NT2/D1 (cell line): ENCODE measurements around the gene PDS5B.

Experiments used
- YY1 ChIP-seq: IDR thresholded peaks from 2 replicates; pipeline ENCODE4 v1.6.1; 2011; ENCODE audit not compliant: insufficient read length, insufficient read depth
- ZNF274 ChIP-seq: IDR thresholded peaks from 2 replicates; pipeline ENCODE4 v1.6.1; 2011; ENCODE audit warnings: mild to moderate bottlenecking, low read depth, low read length

DNA sequence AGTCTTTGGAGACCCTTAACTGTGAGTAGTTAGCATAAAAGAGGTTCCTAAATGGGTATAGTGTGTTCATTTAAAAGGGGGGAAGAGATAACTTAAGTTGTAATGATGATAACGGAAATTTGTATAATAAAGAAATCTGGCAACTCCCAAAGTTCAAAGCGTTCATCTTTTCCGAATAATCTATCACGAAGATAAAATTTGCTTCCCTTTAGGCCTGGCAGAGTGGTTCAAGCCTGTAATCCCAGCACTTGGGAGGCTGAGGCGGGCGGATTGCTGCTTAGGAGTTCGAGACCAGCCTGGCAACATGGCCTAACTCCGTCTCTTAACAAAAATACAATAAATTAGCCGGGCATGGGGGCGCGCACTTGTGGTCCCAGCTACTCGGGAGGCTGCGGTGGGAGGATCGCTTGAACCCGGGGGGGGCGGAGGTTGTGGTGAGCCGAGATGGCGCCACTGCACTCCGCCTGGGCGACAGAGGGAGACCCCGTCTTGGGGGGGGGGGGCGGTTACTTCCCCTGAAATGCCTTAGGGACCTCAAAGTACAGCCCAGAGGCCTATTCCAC, 48.6 kb upstream of the PDS5B start:
- TF ChIP-seq ZNF274 (no peak), YY1 (no peak)
